Measurements from ENCODE around the gene TKTL1. TPM values are rescaled to one million over a fixed set of nuclear protein-coding genes. Genes with fewer than 3 reads are reported as not detected.
"Not testable (repeated sequence)": the region's sequence is repeated elsewhere in the genome, so short reads cannot be mapped to it uniquely, and the experiment has no call there.

TKTL1 gene
- total and polyA plus RNA-seq, 2 of the 4 experiments (the other 2 are of a cell fraction), result not detected

- POLR2A ChIA-PET (ENCODE audit: unreplicated experiment); H3K4me2 ChIP-seq (ENCODE audit: low read depth, low read length); BruUV-seq (replicated peaks); H2BK120ac ChIP-seq (ENCODE audit: low read depth, low read length); H4K20me1 ChIP-seq (ENCODE audit: insufficient read depth, low read length); intact Hi-C loops (cut with micrococcal nuclease); H3K4ac ChIP-seq (ENCODE audit: low read depth, low read length); H3K4me1 ChIP-seq (ENCODE audit: control insufficient read depth, insufficient read depth, low read length); ATAC-seq (ENCODE audit: low read depth); H3K9me3 ChIP-seq (ENCODE audit: control insufficient read depth, insufficient read depth, low read length); H3K9me1 ChIP-seq (ENCODE audit: insufficient read depth, low read length); H3K36me3 ChIP-seq (ENCODE audit: control insufficient read depth, insufficient read depth, low read length); H3K27ac ChIP-seq (ENCODE audit: insufficient read depth, low read length); H3K23ac ChIP-seq (ENCODE audit: low read depth, low read length); H4K5ac ChIP-seq (ENCODE audit: low read depth, low read length); H3K18ac ChIP-seq (ENCODE audit: low read depth, low read length); H3K56ac ChIP-seq (ENCODE audit: extremely low read depth, insufficient read depth, low read length); H2BK20ac ChIP-seq (ENCODE audit: low read depth, low read length); H2BK15ac ChIP-seq (ENCODE audit: low read depth, low read length); H3K14ac ChIP-seq (replicated peaks; ENCODE audit: low read depth, low read length); H4K8ac ChIP-seq (ENCODE audit: low read depth in 2 of 2, low read length in 2 of 2); H3K79me1 ChIP-seq (ENCODE audit: low read depth in 1 of 2, low read length in 2 of 2); H2AFZ ChIP-seq (replicated peaks; ENCODE audit: low read length, poor library complexity); H3K4me3 ChIP-seq (ENCODE audit: insufficient read depth, low read depth, low read length); CTCF ChIA-PET; H4K91ac ChIP-seq (ENCODE audit: insufficient read depth, low read depth, low read length); H2BK5ac ChIP-seq (ENCODE audit: low read depth, low read length, poor library complexity, severe bottlenecking); DNase-seq; H3K9ac ChIP-seq (ENCODE audit: low read depth, low read length); H2AK9ac ChIP-seq (replicated peaks; ENCODE audit: low read depth, low read length, poor library complexity); H3K27me3 ChIP-seq (ENCODE audit: control insufficient read depth, insufficient read depth, low read length); in situ Hi-C loops (cut with MboI; ENCODE audit: low sequenced_read_pairs); dilution Hi-C loops (cut with HindIII; ENCODE audit: low sequenced_read_pairs, unreplicated experiment); H2AK5ac ChIP-seq (ENCODE audit: low read depth, low read length): not testable (repeated sequence)
- WGBS, 2 experiments (ENCODE audit: extremely low coverage in 2 of 2, insufficient read length in 1 of 2), result 83% methylated on average over 1 of the region's 7 CpGs; no CpG with 5 or more reads in 1 of the 2 experiments
These were observed 7.4 kb downstream of the TKTL1 start for GRCh38 chrX:154302998-154303397.
